Liver (tissue), 3 donors: ENCODE results near the gene TNS2.

ENCODE experiments used
- ATF3 ChIP-seq: IDR thresholded peaks from 2 replicates; pipeline ENCODE4 v1.6.1; 2016; ENCODE audit warnings: antibody characterized with exemption
- CTCF ChIP-seq: fragments of 150-350 bp; IDR thresholded peaks from 2 replicates; pipeline ENCODE4 v1.5.1; 2017; ENCODE audit warnings: improper control_type of control experiment, low read depth, low read length; ENCODE audit not compliant: missing input control
- EGR1 ChIP-seq, 2 donors: IDR thresholded peaks; 2 replicates each; pipeline ENCODE4 v1.6.1; 2016 to 2018; ENCODE audit warnings: antibody characterized with exemption in 2 of 2, low read depth in 2 of 2
- GABPA ChIP-seq, 2 donors: IDR thresholded peaks in 1 of 2; conservative IDR thresholded peaks in 1 of 2; 2 replicates each; pipeline ENCODE4 v1.6.1; 2016; ENCODE audit warnings: antibody characterized with exemption in 2 of 2, mild to moderate bottlenecking in 1 of 2, moderate library complexity in 1 of 2
- HNF4A ChIP-seq, 2 donors: conservative IDR thresholded peaks; 2 replicates each; pipeline ENCODE4 v1.6.1; 2016; ENCODE audit warnings: antibody characterized with exemption in 2 of 2, mild to moderate bottlenecking in 2 of 2
- JUND ChIP-seq, 2 donors: IDR thresholded peaks; 2 replicates each; pipeline ENCODE4 v1.6.1; 2016; ENCODE audit warnings: antibody characterized with exemption in 2 of 2
- NR2F2 ChIP-seq: IDR thresholded peaks from 2 replicates; pipeline ENCODE4 v1.6.1; 2016; ENCODE audit warnings: antibody characterized with exemption
- RAD21 ChIP-seq, 2 donors: IDR thresholded peaks; 2 replicates each; pipeline ENCODE4 v1.6.1; 2016; ENCODE audit warnings: antibody characterized with exemption in 2 of 2, mild to moderate bottlenecking in 2 of 2
- RXRA ChIP-seq, 2 donors: IDR thresholded peaks; 2 replicates each; pipeline ENCODE4 v1.6.1; 2017 to 2018; ENCODE audit warnings: antibody characterized with exemption in 2 of 2, mild to moderate bottlenecking in 1 of 2
- SP1 ChIP-seq: IDR thresholded peaks from 2 replicates; pipeline ENCODE4 v1.6.1; 2018; ENCODE audit warnings: antibody characterized with exemption, mild to moderate bottlenecking
- TAF1 ChIP-seq: conservative IDR thresholded peaks from 2 replicates; pipeline ENCODE4 v1.6.1; 2016; ENCODE audit warnings: antibody characterized with exemption, mild to moderate bottlenecking
- YY1 ChIP-seq: IDR thresholded peaks from 2 replicates; pipeline ENCODE4 v1.6.1; 2016; ENCODE audit warnings: antibody characterized with exemption, mild to moderate bottlenecking
- TF ChIP-seq, protein P1 (sequence below): IDR thresholded peaks from 2 replicates; pipeline ENCODE4 v1.6.1; 2016; ENCODE audit warnings: antibody characterized with exemption, mild to moderate bottlenecking
- TF ChIP-seq, protein P2 (sequence below): IDR thresholded peaks from 2 replicates; pipeline ENCODE4 v1.6.1; 2016; ENCODE audit warnings: antibody characterized with exemption
- donor health status: healthy.
- donor health status: healthy.

GRCh38 chr12:53107122-53107521, 57.3 kb downstream of the TNS2 start:
- TF ChIP-seq YY1 = no peak
- no peak for TF ChIP-seq CTCF
- TF ChIP-seq RAD21 (IDR thresholded peaks at IDR 0.05) = no peak
- no peak for TF ChIP-seq EGR1 (IDR thresholded peaks at IDR 0.05; ENCODE audit: low read depth in 2 of 2)
- no peak for TF ChIP-seq TAF1
- TF ChIP-seq SP1 = no peak
- TF ChIP-seq JUND (IDR thresholded peaks at IDR 0.05) = no peak
- no peak for TF ChIP-seq RXRA (IDR thresholded peaks at IDR 0.05)
- TF ChIP-seq, protein P1, sequence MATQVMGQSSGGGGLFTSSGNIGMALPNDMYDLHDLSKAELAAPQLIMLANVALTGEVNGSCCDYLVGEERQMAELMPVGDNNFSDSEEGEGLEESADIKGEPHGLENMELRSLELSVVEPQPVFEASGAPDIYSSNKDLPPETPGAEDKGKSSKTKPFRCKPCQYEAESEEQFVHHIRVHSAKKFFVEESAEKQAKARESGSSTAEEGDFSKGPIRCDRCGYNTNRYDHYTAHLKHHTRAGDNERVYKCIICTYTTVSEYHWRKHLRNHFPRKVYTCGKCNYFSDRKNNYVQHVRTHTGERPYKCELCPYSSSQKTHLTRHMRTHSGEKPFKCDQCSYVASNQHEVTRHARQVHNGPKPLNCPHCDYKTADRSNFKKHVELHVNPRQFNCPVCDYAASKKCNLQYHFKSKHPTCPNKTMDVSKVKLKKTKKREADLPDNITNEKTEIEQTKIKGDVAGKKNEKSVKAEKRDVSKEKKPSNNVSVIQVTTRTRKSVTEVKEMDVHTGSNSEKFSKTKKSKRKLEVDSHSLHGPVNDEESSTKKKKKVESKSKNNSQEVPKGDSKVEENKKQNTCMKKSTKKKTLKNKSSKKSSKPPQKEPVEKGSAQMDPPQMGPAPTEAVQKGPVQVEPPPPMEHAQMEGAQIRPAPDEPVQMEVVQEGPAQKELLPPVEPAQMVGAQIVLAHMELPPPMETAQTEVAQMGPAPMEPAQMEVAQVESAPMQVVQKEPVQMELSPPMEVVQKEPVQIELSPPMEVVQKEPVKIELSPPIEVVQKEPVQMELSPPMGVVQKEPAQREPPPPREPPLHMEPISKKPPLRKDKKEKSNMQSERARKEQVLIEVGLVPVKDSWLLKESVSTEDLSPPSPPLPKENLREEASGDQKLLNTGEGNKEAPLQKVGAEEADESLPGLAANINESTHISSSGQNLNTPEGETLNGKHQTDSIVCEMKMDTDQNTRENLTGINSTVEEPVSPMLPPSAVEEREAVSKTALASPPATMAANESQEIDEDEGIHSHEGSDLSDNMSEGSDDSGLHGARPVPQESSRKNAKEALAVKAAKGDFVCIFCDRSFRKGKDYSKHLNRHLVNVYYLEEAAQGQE = no peak
- TF ChIP-seq, protein P2, sequence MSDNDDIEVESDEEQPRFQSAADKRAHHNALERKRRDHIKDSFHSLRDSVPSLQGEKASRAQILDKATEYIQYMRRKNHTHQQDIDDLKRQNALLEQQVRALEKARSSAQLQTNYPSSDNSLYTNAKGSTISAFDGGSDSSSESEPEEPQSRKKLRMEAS = no peak
- no peak for TF ChIP-seq NR2F2
- no peak for TF ChIP-seq GABPA (IDR thresholded peaks at IDR 0.05 in 1 of 2, conservative IDR thresholded peaks at IDR 0.05 in 1 of 2)
- TF ChIP-seq ATF3 = no peak
- TF ChIP-seq HNF4A (conservative IDR thresholded peaks at IDR 0.05) = no peak
